ENCODE results near the gene ANKRD9. TPM values are rescaled to one million over a fixed set of nuclear protein-coding genes. Genes with fewer than 3 reads are reported as not detected.

The ANKRD9 gene
- total RNA-seq, 3 donors from 2014 or later, result 6.7 to 11.0 (median 8.7) TPM

DNA sequence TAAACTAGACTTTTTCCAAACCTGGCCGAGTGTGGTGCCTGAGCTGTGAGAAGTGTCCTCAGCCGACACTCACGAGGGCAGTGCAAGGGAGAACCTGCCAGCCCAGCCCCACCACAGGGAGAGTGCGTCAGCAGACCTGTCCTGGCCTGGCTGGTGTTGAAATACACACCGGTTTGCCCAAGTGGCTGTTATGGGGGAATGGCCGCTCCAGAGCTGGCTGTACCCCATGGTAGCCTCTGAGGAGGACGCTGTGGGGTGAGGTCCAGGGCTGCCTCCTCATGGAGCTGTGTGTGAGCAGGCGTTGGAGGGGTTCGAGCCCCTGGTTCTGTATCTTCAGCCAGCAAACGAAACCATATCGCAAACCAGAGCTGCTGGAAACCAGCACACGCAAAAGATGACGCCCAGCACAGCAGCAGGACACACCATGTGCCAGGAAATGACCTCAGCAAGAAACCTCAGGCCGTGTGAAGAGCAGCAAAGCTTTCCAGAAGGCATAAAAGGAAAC, 9.4 kb downstream of the ANKRD9 start:
- H3K9me3 Mint-ChIP-seq, result no peaks in the 10 kb centered on the region
- DNase-seq (no peak), ATAC-seq (peak in 1 of 2 donors; percentile 43)
- H3K27me3 Mint-ChIP-seq (ENCODE audit: low read depth), result no peaks in the 10 kb centered on the region
- H3K4me1 Mint-ChIP-seq (ENCODE audit: low read depth), result peaks cover 8% of the 10 kb centered on the region
- H3K36me3 Mint-ChIP-seq (ENCODE audit: insufficient read depth), result no peaks in the 10 kb centered on the region
- H3K4me3 Mint-ChIP-seq, result no peak overlapping the region

DNA sequence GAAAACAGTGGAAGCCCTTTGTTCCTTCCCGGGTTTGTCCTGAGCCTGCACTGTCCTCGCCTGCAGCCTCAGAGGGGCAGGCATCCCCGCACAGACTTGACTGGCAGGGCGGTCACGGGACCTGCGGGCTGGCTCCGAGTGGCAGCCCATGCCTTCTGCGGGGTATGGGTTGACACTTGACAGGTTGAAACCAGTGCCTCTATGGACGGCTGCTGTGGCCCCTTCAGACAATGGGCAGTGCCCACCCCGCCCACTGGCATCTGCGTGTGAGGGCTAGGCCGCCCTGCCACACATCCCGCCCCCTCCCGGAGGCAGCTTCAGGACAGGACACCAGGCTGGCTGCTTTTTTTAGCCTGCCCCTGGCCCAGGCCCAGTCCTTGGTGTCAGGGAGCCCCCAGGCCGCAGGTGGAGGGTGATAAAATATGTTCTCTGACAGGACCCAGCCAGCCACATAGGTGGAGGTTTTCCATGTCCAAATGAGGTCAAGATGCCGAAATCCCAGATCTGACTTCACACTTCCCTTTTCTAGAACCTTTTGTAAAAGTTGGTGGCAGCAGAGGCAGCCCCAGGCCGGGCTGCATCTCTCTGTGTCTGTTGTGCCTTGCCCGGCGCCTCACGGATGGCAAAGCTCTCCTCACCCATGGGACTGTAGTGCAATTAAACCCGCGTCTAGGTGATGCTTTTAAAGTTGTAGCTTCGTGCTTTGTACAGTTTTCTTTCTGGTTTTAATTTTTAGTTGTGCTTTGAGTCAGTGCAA, 10.0 kb downstream of the ANKRD9 start:
- no peaks in the 10 kb centered on the region for H3K9me3 Mint-ChIP-seq
- H3K4me1 Mint-ChIP-seq (ENCODE audit: low read depth), result peaks cover 8% of the 10 kb centered on the region
- H3K36me3 Mint-ChIP-seq (ENCODE audit: insufficient read depth), result no peaks in the 10 kb centered on the region
- ATAC-seq, result no peak
- H3K27me3 Mint-ChIP-seq (ENCODE audit: low read depth), result no peaks in the 10 kb centered on the region
- no peak overlapping the region for H3K4me3 Mint-ChIP-seq
- no peak for DNase-seq

DNA sequence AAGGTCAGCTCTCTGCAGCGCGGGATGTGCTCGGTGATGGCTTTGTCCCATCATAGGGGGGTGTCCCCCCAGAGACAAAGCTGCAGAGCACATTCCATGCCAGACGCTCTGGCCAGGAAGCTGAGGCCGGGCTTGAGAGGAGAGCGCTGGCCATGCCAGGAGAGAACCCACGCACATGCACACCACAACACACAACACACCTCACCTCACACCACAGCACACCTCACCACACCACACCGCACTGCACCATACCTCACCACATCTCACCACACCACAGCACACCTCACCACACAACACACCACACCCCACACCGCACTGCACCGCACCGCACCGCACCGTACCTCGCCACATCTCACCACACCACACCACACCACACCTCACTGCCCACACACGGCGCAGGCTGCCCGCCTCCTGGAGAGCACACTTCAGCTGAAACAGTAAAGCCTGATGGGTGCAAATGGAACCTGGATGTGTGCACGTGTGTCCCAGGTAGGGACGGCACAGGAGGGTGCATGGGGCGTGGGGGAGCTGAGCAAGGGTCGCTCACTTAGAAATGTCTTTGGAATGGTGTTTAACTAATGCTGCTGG, 10.8 kb downstream of the ANKRD9 start:
- Mint-ChIP-seq H3K36me3 (ENCODE audit: insufficient read depth) (no peaks in the 10 kb centered on the region), H3K9me3 (no peaks in the 10 kb centered on the region), H3K27me3 (ENCODE audit: low read depth) (no peaks in the 10 kb centered on the region), H3K4me1 (ENCODE audit: low read depth) (peaks cover 8% of the 10 kb centered on the region), H3K4me3 (no peak overlapping the region)
- ATAC-seq (peak in 1 of 2 donors; percentile 23), DNase-seq (no peak)

DNA sequence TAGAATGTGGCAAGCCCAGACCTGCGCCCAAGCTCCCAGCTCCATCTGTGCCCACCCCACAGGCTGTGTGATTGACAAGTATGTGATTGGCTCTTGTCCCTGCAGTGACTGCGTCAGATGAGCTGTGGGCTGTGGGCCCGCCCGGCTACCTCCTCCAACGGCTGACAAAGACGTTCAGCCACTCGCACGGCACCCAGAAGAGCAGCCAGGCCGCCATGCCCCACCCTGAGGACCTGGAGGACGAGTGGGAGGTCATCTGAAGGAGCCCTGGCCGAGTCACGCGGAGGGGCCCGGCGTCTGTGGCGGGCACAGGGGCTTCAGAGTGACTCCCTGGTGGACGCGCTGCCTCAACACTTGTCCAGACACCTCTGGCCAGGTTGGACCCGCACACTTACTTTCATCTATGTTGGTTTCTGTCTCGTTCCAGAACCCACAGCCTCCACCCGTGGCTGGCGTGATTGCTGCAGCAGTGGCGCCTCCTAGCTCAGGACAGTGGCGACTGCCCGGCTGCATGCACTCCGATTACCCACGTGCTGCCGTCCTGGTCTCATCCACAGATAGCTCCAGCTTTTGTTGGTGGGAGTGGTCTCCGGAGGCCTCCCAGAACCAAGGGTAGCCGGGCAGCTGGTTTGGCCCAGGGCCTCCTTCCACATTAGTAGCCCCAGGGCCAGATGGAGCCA, 11.4 kb downstream of the ANKRD9 start:
- no peaks in the 10 kb centered on the region for H3K9me3 Mint-ChIP-seq
- no peak for ATAC-seq
- no peaks in the 10 kb centered on the region for H3K36me3 Mint-ChIP-seq (ENCODE audit: insufficient read depth)
- no peak overlapping the region for H3K4me3 Mint-ChIP-seq
- DNase-seq, result no peak
- peaks cover 8% of the 10 kb centered on the region for H3K4me1 Mint-ChIP-seq (ENCODE audit: low read depth)
- no peaks in the 10 kb centered on the region for H3K27me3 Mint-ChIP-seq (ENCODE audit: low read depth)

DNA sequence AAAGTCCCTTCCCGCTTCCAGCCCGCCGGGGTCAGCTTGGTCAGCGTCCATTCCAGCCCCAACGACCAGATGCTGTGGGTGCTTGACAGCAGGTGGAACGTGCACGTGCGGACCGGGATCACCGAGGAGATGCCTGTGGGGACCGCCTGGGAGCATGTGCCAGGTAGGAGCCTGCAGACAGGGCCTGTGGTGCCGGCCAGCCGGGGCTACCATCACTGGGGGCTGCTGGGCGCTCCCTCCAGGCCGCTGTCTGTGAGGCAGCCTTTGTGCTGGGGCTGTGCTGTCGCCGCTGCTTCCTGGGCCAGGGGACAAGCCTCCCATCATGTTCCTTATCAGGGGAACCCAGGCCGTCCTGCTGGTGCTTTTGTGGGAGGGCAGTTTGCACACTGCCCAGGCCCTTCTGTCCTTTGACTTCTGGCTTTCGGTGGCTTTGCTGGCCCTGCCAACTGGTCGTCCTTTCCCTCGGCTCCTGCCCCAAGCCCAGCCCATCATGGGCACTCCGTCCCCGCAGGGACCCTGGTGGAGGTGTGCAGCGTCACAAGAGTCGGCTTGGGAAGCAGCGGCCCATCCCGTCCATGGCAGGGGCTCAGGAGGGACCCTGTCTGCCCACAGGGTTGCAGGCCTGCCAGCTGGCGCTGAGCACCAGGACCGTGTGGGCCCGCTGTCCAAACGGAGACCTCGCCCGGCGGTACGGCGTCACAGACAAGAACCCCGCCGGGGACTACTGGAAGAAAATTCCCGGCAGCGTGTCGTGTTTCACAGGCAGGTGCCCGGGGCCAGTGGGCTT, 12.4 kb downstream of the ANKRD9 start:
- no peaks in the 10 kb centered on the region for H3K36me3 Mint-ChIP-seq (ENCODE audit: insufficient read depth)

DNA sequence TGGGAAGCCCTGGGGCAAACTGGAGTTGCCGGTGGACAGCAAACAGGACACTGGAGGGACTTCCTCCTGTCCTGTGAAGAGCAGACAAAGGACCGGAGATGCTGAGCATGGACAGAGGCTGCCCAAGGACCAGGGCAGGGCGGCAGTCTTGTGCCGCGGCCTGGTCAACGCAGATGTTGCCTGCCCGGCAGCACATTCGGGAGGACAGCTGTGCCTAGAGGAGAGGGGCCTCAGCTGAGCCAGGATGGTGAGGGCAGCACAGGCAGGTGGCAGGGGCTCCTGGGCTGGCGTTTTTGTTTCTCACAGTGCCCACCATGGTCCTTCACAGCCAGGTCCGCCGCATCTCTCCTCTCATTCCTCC, 13.3 kb downstream of the ANKRD9 start:
- Mint-ChIP-seq H3K4me3 (no peak overlapping the region), H3K4me1 (ENCODE audit: low read depth) (peaks cover 8% of the 10 kb centered on the region)

More for the DNA sequence above, 12.4 kb downstream of the ANKRD9 start:
- peaks cover 8% of the 10 kb centered on the region for H3K4me1 Mint-ChIP-seq (ENCODE audit: low read depth)
- no peaks in the 10 kb centered on the region for H3K27me3 Mint-ChIP-seq (ENCODE audit: low read depth)
- no peak overlapping the region for H3K4me3 Mint-ChIP-seq
- no peak for ATAC-seq
- no peaks in the 10 kb centered on the region for H3K9me3 Mint-ChIP-seq
- DNase-seq, result no peak

DNA sequence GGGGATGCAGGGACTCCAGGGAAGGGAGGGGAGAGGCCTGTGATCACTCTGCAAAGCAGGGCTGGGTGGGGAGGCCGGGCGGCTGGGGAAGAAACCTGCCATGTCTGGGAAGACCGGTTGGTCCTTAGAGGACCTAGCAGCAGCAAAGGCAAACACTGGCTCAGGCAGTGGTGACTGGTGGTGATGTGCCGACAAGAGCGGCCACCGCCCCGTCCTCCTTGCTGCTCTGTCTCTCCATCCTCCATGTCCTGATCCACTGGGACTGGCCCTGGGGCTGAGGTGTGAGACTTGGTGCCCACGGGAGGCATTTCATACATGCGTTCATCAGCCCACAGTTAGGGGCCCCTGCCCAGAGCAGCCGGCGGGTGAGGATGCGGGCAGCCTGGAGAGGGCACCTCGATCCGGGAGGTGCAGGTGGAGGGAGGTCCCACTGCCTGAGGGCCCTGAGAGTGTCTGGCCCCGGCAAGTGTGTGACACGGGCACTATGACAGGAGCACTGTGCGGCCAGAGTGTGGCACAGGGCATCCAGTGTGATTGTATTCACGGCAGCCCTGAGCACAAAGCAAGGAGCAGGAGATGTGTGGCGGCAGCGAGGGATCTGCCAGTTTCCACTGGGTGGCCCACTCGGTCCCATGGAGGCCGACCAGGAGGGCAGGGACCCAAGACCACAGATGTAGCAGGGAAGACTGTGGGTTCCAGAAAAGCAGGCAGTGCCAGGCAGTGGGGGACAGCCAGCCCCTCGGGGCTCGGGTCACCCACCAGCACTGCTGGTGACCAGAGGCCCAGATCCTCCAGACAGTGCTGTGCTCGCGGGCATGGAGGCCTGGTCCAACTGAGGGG, 13.9 kb downstream of the ANKRD9 start:
- DNase-seq, result no peak
- H3K27me3 Mint-ChIP-seq (ENCODE audit: low read depth), result no peaks in the 10 kb centered on the region
- no peak for ATAC-seq
- no peaks in the 10 kb centered on the region for H3K9me3 Mint-ChIP-seq
- peaks cover 7% of the 10 kb centered on the region for H3K4me1 Mint-ChIP-seq (ENCODE audit: low read depth)
- no peak overlapping the region for H3K4me3 Mint-ChIP-seq
- no peaks in the 10 kb centered on the region for H3K36me3 Mint-ChIP-seq (ENCODE audit: insufficient read depth)

More for the DNA sequence above, 13.3 kb downstream of the ANKRD9 start:
- no peaks in the 10 kb centered on the region for H3K9me3 Mint-ChIP-seq
- no peak for DNase-seq
- H3K36me3 Mint-ChIP-seq (ENCODE audit: insufficient read depth), result no peaks in the 10 kb centered on the region
- ATAC-seq, result no peak
- H3K27me3 Mint-ChIP-seq (ENCODE audit: low read depth), result no peaks in the 10 kb centered on the region

DNA sequence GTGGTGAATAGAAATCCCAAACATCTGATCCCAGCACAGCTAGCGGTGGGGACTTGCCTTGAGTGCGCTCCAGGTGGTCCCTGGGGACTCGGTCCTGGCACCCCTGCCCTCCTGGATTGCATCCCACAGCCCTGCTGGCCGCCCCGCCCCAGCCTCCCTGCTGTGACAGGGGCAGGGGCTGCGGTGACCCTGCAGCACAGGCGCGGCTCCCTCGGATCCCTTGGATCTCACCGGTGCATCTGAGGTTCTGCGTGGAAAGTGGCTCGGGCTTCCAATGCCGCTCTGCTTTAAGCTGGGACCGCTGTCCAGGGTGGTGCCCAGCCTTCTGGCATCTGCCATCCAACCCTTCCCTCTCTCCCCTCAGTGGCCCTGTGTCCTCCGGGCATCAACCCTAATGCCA, 16.0 kb downstream of the ANKRD9 start:
- DNase-seq, result no peak
- no peaks in the 10 kb centered on the region for H3K4me1 Mint-ChIP-seq (ENCODE audit: low read depth)
- ATAC-seq, result no peak
- no peaks in the 10 kb centered on the region for H3K36me3 Mint-ChIP-seq (ENCODE audit: insufficient read depth)
- no peaks in the 10 kb centered on the region for H3K27me3 Mint-ChIP-seq (ENCODE audit: low read depth)
- H3K4me3 Mint-ChIP-seq, result no peak overlapping the region
- H3K9me3 Mint-ChIP-seq, result no peaks in the 10 kb centered on the region

DNA sequence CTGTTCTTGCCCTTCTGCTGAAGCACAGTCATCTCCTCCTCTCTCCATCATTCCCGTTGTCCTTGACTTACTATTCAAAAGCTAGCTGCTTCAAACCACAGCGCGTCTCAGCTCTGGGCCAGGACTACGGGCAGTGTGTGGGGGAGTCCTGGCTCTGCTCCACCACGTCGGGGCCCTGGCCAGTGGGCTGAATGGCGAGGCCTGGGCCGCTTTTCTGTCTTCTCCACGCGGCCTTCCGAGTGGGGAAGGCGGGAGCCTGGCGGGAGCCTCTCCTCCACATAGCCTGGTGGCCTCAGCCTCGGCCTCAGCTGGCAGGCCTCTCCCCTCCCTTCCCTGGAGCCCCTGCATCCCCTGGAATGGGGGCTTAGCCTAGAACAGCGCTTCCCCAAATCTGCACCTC, 16.5 kb downstream of the ANKRD9 start:
- Mint-ChIP-seq H3K4me3 (no peak overlapping the region), H3K27me3 (ENCODE audit: low read depth) (no peaks in the 10 kb centered on the region), H3K36me3 (ENCODE audit: insufficient read depth) (no peaks in the 10 kb centered on the region), H3K9me3 (no peaks in the 10 kb centered on the region), H3K4me1 (ENCODE audit: low read depth) (no peaks in the 10 kb centered on the region)
- DNase-seq (no peak), ATAC-seq (no peak)

DNA sequence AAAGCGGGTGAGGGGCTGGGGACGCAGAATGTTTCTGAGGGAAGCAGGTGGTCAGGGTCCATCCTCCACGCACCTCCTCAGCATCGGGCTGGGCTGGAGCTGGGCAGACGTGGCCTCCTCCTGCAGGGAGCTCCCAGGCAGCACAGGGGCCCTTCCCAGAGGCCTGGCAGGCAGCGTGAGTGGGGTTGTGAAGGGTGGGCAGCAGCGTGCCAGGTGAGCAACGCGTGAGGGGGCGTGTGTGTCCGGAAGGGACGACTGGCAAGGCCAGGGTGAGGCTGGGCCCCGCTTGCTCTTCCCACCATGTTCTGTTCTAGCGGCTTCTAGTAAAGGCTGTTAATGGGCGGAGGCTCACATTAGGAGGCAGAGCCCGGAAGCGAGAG, 17.1 kb downstream of the ANKRD9 start:
- H3K4me1 Mint-ChIP-seq (ENCODE audit: low read depth), result no peaks in the 10 kb centered on the region
- H3K27me3 Mint-ChIP-seq (ENCODE audit: low read depth), result no peaks in the 10 kb centered on the region
- H3K36me3 Mint-ChIP-seq (ENCODE audit: insufficient read depth), result no peaks in the 10 kb centered on the region
- ATAC-seq, result no peak
- H3K9me3 Mint-ChIP-seq, result no peaks in the 10 kb centered on the region
- DNase-seq, result no peak
- H3K4me3 Mint-ChIP-seq, result no peak overlapping the region

DNA sequence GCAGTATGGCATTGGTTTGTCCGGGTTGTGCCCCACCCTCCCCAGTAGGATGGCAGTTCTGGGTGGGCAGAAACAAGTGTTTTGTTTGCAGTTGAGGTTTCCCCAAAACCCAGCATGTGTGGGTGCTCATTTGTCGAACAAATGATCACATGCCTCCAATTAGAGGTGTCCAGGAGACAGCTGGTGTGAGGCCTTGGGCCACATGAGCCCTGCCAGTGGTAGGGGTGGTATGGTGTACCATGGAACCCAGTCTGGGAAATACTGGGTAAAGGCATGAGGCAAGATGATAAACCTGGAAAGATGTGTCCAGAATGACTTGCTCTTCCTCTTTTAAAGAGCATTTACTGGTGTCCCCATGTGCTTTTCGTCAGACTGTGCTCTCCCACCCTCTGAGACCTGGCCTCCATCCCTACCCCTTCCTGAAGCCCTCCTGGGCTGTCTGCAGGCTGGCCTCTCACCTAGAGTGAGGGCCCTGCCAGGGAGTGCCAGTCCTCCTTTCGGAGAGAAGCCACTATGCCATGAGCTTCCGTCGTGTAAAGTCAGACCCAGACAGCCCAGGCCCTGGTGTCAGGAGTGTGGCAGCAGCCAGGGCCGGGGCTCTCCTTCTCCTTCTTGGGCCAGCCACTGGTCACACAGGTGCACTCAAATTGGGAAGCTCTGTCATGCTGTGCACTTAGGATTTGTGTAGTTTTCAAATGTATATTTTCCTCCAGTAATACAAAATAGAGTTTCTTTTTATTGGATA, 17.6 kb downstream of the ANKRD9 start:
- no peaks in the 10 kb centered on the region for H3K27me3 Mint-ChIP-seq (ENCODE audit: low read depth)
- DNase-seq (no peak), ATAC-seq (no peak)
- H3K4me3 Mint-ChIP-seq, result no peak overlapping the region
- no peaks in the 10 kb centered on the region for H3K4me1 Mint-ChIP-seq (ENCODE audit: low read depth)
- no peaks in the 10 kb centered on the region for H3K36me3 Mint-ChIP-seq (ENCODE audit: insufficient read depth)
- no peaks in the 10 kb centered on the region for H3K9me3 Mint-ChIP-seq

DNA sequence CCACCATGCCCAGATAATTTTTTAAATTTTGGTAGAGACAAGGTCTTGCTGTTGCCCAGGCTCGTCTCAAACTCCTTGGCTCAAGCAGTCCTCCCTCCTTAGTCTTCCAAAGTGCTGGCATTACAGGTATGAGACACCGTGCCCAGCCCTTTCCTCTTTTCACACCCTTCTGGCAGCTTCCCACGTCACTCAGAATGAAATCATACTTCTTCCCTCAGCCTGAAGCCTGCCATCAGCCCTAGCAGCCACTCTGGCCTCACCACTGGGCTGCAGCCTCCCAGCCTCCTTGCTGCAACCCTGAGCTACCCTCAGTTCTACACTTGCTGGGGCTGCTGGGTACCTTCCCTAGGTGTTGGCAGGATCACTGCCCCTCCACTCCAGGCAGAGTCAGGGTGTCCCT, 18.2 kb downstream of the ANKRD9 start:
- peaks cover 4% of the 10 kb centered on the region for H3K36me3 Mint-ChIP-seq (ENCODE audit: insufficient read depth)
- no peaks in the 10 kb centered on the region for H3K4me1 Mint-ChIP-seq (ENCODE audit: low read depth)
- ATAC-seq (no peak), DNase-seq (no peak)
- H3K4me3 Mint-ChIP-seq, result no peak overlapping the region
- no peaks in the 10 kb centered on the region for H3K27me3 Mint-ChIP-seq (ENCODE audit: low read depth)
- no peaks in the 10 kb centered on the region for H3K9me3 Mint-ChIP-seq

DNA sequence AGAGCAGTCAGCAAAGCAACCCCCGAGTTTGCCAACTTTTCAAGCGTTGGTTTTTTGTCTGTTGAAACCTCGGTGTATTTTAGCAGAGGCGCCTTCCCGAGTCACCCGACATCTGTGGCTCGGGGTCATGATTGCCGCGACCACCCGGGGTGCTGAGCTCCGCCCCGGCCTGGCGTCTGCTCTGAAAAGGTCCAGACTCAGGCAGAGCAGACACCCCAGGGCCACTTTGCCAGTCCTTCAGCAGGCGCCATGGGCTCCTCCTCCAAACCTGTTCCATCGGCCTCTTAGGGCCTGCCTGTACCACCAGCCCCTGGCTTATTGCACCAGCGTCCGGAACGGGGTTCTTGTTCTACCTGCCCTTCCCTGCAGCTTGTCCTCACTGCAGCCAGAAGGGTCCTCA, 19.1 kb downstream of the ANKRD9 start:
- Mint-ChIP-seq H3K9me3 (no peaks in the 10 kb centered on the region), H3K36me3 (ENCODE audit: insufficient read depth) (peaks cover 4% of the 10 kb centered on the region), H3K27me3 (ENCODE audit: low read depth) (no peaks in the 10 kb centered on the region), H3K4me3 (no peak overlapping the region), H3K4me1 (ENCODE audit: low read depth) (no peaks in the 10 kb centered on the region)
- no peak for ATAC-seq
- DNase-seq, result no peak
